ENCODE results near the gene TGFBR1.

GRCh38 chr9:99063522-99063921, 41.4 kb upstream of the TGFBR1 start:
- no peak for TF ChIP-seq CTCF (IDR thresholded peaks at IDR 0.05)
- TF ChIP-seq EZH2 (IDR thresholded peaks at IDR 0.05), result no peak
- no peak for TF ChIP-seq EZH2phosphoT487 (IDR thresholded peaks at IDR 0.05)
